ENCODE results near the gene SUSD3.

SUSD3 gene

GRCh38 chr9:93051680-93052089 is 6.8 kb upstream of the SUSD3 start:
- no peak for DNase-seq (ENCODE audit: low read depth in 2 of 2, low spot score in 1 of 2)

GRCh38 chr9:93052791-93053540 is 5.5 kb upstream of the SUSD3 start:
- no peak for DNase-seq (ENCODE audit: low read depth in 2 of 2, low spot score in 1 of 2)

GRCh38 chr9:93053781-93054331 is 4.6 kb upstream of the SUSD3 start:
- no peak for DNase-seq (ENCODE audit: low read depth in 2 of 2, low spot score in 1 of 2)

- no peak for DNase-seq (ENCODE audit: low read depth in 2 of 2, low spot score in 1 of 2)
Measured at GRCh38 chr9:93054758-93055704, 3.5 kb upstream of the SUSD3 start.

GRCh38 chr9:93057042-93057702 is 1.3 kb upstream of the SUSD3 start:
- DNase-seq (ENCODE audit: low read depth in 2 of 2, low spot score in 1 of 2) = no peak

- DNase-seq (ENCODE audit: low read depth in 2 of 2, low spot score in 1 of 2) = no peak
Measured at GRCh38 chr9:93057703-93058354, 672 bp upstream of the SUSD3 start.

GRCh38 chr9:93059011-93059714 is 662 bp downstream of the SUSD3 start:
- DNase-seq (ENCODE audit: low read depth in 2 of 2, low spot score in 1 of 2) = no peak

- no peak for DNase-seq (ENCODE audit: low read depth in 2 of 2, low spot score in 1 of 2)
Measured at GRCh38 chr9:93059715-93060578, 1.4 kb downstream of the SUSD3 start.

GRCh38 chr9:93060746-93061259 is 2.3 kb downstream of the SUSD3 start:
- no peak for DNase-seq (ENCODE audit: low read depth in 2 of 2, low spot score in 1 of 2)

GRCh38 chr9:93061260-93061751 is 2.8 kb downstream of the SUSD3 start:
- no peak for DNase-seq (ENCODE audit: low read depth in 2 of 2, low spot score in 1 of 2)

- DNase-seq (ENCODE audit: low read depth in 2 of 2, low spot score in 1 of 2) = no peak
Measured at GRCh38 chr9:93061791-93062763, 3.6 kb downstream of the SUSD3 start.

GRCh38 chr9:93064392-93065134 is 6.1 kb downstream of the SUSD3 start:
- peak; percentile 63 to 80 for DNase-seq (ENCODE audit: low read depth in 2 of 2, low spot score in 1 of 2)

GRCh38 chr9:93065135-93065720 is 6.7 kb downstream of the SUSD3 start:
- no peak for DNase-seq (ENCODE audit: low read depth in 2 of 2, low spot score in 1 of 2)

GRCh38 chr9:93066978-93067603 is 8.6 kb downstream of the SUSD3 start:
- no peak for DNase-seq (ENCODE audit: low read depth in 2 of 2, low spot score in 1 of 2)

GRCh38 chr9:93068956-93069355 is 10.5 kb downstream of the SUSD3 start:
- DNase-seq (ENCODE audit: low read depth in 2 of 2, low spot score in 1 of 2) = no peak

- DNase-seq (ENCODE audit: low read depth in 2 of 2, low spot score in 1 of 2) = no peak
Measured at GRCh38 chr9:93071464-93071863, 13.0 kb downstream of the SUSD3 start.

Data from stimulated activated CD8-positive, alpha-beta memory T cell treated with anti-CD3 and anti-CD28 coated beads, Interleukin-4, amount 100 ng/mL, for 4 hours (primary cell).